T1000 (cell line): ENCODE results near the gene ZNF316.

Experiments used
- DNase-seq: peaks from one replicate; lab custom pipeline; 2025; ENCODE audit warnings: mixed read lengths; lab: John Stamatoyannopoulos, UW

Gene ZNF316

GRCh38 chr7:6636741-6637543 is at the start of gene ZNF316:
Gene ZNF316 (plus strand): TSS chr7:6637318. CDS start chr7:6642410, 5,092 bp downstream.
- DNase-seq = no peak

GRCh38 chr7:6588566-6588965 is 48.6 kb upstream of the ZNF316 start:
- no peak for DNase-seq

GRCh38 chr7:6589151-6589828 is 47.8 kb upstream of the ZNF316 start:
- no peak for DNase-seq

GRCh38 chr7:6589829-6590644 is 47.1 kb upstream of the ZNF316 start, which contains the start of gene INTS15:
Gene INTS15 (plus strand): TSS chr7:6590021. CDS start chr7:6590284, 263 bp downstream.
- peak; percentile 74 for DNase-seq

GRCh38 chr7:6590645-6591110 is 46.4 kb upstream of the ZNF316 start:
- DNase-seq = no peak

GRCh38 chr7:6600093-6600492 is 37.0 kb upstream of the ZNF316 start:
- DNase-seq = no peak

GRCh38 chr7:6604458-6604857 is 32.7 kb upstream of the ZNF316 start:
- no peak for DNase-seq

GRCh38 chr7:6606866-6607583 is 30.1 kb upstream of the ZNF316 start:
- no peak for DNase-seq

- no peak for DNase-seq
These were observed 29.5 kb upstream of the ZNF316 start for GRCh38 chr7:6607651-6608051.

GRCh38 chr7:6608081-6608480 is 29.0 kb upstream of the ZNF316 start:
- DNase-seq = no peak

- DNase-seq = no peak
These were observed 28.3 kb upstream of the ZNF316 start for GRCh38 chr7:6608794-6609193.

- no peak for DNase-seq
These were observed 24.3 kb upstream of the ZNF316 start for GRCh38 chr7:6612819-6613218.

GRCh38 chr7:6613706-6614105 is 23.4 kb upstream of the ZNF316 start:
- no peak for DNase-seq

GRCh38 chr7:6614953-6615722 is 22.0 kb upstream of the ZNF316 start, which contains the start of gene ZNF853:
Gene ZNF853 (plus strand): TSS chr7:6615610. CDS start chr7:6616175, 565 bp downstream.
- no peak for DNase-seq

- no peak for DNase-seq
These were observed 21.2 kb upstream of the ZNF316 start for GRCh38 chr7:6615723-6616555.

- no peak for DNase-seq
These were observed 20.1 kb upstream of the ZNF316 start for GRCh38 chr7:6616854-6617643.

GRCh38 chr7:6618621-6619020 is 18.5 kb upstream of the ZNF316 start:
- DNase-seq = no peak

GRCh38 chr7:6619961-6620360 is 17.2 kb upstream of the ZNF316 start:
- no peak for DNase-seq
